OCI-LY3 (cell line): Measurements from ENCODE around the gene NYAP1.
"Not testable (repeated sequence)": the region's sequence is repeated elsewhere in the genome, so short reads cannot be mapped to it uniquely, and the experiment has no call there.

ENCODE experiments used
- H2AFZ ChIP-seq: fragments of 200-600, 300-600 bp; shearing (Covaris generic); 2 replicates; pipeline ENCODE4 v1.6.0; 2014; ENCODE audit warnings: antibody characterized with exemption, low read depth, low read length
- H3K27ac ChIP-seq: fragments of 200-600, 300-600 bp; sonication (generic); 2 replicates; pipeline ENCODE4 v1.5.1; 2014; ENCODE audit warnings: mild to moderate bottlenecking, low read length, moderate library complexity, mixed read lengths
- H3K27me3 ChIP-seq: fragments of 200-600, 300-600 bp; sonication (generic); 2 replicates; pipeline ENCODE4 v1.6.1; 2014; ENCODE audit warnings: low read depth, low read length, mixed read lengths
- H3K36me3 ChIP-seq: fragments of 200-600, 300-600 bp; sonication (generic); replicated peaks from 2 replicates; pipeline ENCODE3; 2014; ENCODE audit warnings: low read depth, low read length, mixed read lengths
- H3K4me1 ChIP-seq: fragments of 300-600, 200-600 bp; sonication (generic); 2 replicates; pipeline ENCODE4 v1.6.1; 2014; ENCODE audit warnings: low read length, mixed read lengths
- H3K4me2 ChIP-seq: fragments of 200-600, 300-600 bp; sonication (generic); 2 replicates; pipeline ENCODE4 v1.6.1; 2014; ENCODE audit warnings: low read length, mixed read lengths
- H3K4me3 ChIP-seq: fragments of 300-600, 200-600 bp; sonication (generic); 2 replicates; pipeline ENCODE4 v1.5.1; 2014; ENCODE audit warnings: antibody characterized with exemption, mild to moderate bottlenecking, low read length, moderate library complexity
- H3K79me2 ChIP-seq: fragments of 300-600, 200-600 bp; shearing (Covaris generic); 2 replicates; pipeline ENCODE4 v1.6.1; 2014; ENCODE audit warnings: mild to moderate bottlenecking, low read length, mixed read lengths
- H3K9ac ChIP-seq: fragments of 300-600, 200-600 bp; shearing (Covaris generic); 2 replicates; pipeline ENCODE4 v1.6.0; 2014; ENCODE audit warnings: mild to moderate bottlenecking, low read length, moderate library complexity
- H3K9me3 ChIP-seq: fragments of 200-600, 300-600 bp; shearing (Covaris generic); 2 replicates; pipeline ENCODE4 v1.6.1; 2014; ENCODE audit warnings: low read length, mixed read lengths; ENCODE audit not compliant: insufficient read depth
- H4K20me1 ChIP-seq: fragments of 200-600, 300-600 bp; sonication (generic); 2 replicates; pipeline ENCODE4 v1.6.1; 2016; ENCODE audit warnings: low read length, mixed read lengths; ENCODE audit not compliant: insufficient read depth
- CTCF ChIP-seq: fragments of 200-600, 300-600 bp; sonication (generic); IDR thresholded peaks from 2 replicates; pipeline ENCODE4 v1.5.1; 2014; ENCODE audit warnings: antibody characterized with exemption, low read length, low read depth
- EZH2phosphoT487 ChIP-seq: fragments of 200-600 bp; shearing (Covaris generic); IDR thresholded peaks from 2 replicates; pipeline ENCODE4 v1.6.1; 2018; ENCODE audit warnings: antibody characterized with exemption, mixed run types, low read depth

NYAP1 gene

GRCh38 chr7:100446040-100446439, 37.7 kb upstream of the NYAP1 start:
- TF ChIP-seq CTCF (no peak), EZH2phosphoT487 (no peak)
- H3K36me3 ChIP-seq, result no peaks in the 10 kb centered on the region

GRCh38 chr7:100447363-100447762, 36.4 kb upstream of the NYAP1 start:
- not testable (repeated sequence) for H3K79me2 ChIP-seq, H2AFZ ChIP-seq, H3K9me3 ChIP-seq, H3K27ac ChIP-seq, H3K4me2 ChIP-seq, H3K9ac ChIP-seq, H3K27me3 ChIP-seq, H4K20me1 ChIP-seq, H3K36me3 ChIP-seq, H3K4me3 ChIP-seq
- H3K4me1 ChIP-seq, result peaks cover 11% of the 10 kb centered on the region

More at GRCh38 chr7:100446040-100446439, 37.7 kb upstream of the NYAP1 start:
- Histone ChIP-seq H3K79me2 (no peaks in the 10 kb centered on the region), H4K20me1 (no peaks in the 10 kb centered on the region), H2AFZ (no peak overlapping the region), H3K4me2 (no peak overlapping the region), H3K9me3 (no peaks in the 10 kb centered on the region), H3K27me3 (no peaks in the 10 kb centered on the region), H3K9ac (no peak overlapping the region), H3K4me1 (peaks cover 11% of the 10 kb centered on the region), H3K27ac (no peak overlapping the region), H3K4me3 (no peak overlapping the region)

GRCh38 chr7:100449190-100449795, 34.4 kb upstream of the NYAP1 start:
- H3K27me3 ChIP-seq, result no peaks in the 10 kb centered on the region
- no peak overlapping the region for H3K27ac ChIP-seq
- H3K79me2 ChIP-seq, result no peaks in the 10 kb centered on the region
- no peaks in the 10 kb centered on the region for H3K36me3 ChIP-seq
- H3K4me1 ChIP-seq, result peaks cover 11% of the 10 kb centered on the region
- H3K4me2 ChIP-seq, result no peak overlapping the region
- no peaks in the 10 kb centered on the region for H3K9me3 ChIP-seq
- no peak overlapping the region for H3K9ac ChIP-seq
- no peaks in the 10 kb centered on the region for H4K20me1 ChIP-seq
- TF ChIP-seq CTCF (no peak), EZH2phosphoT487 (no peak)
- H3K4me3 ChIP-seq, result no peak overlapping the region
- H2AFZ ChIP-seq, result no peak overlapping the region

- Histone ChIP-seq H3K36me3 (no peaks in the 10 kb centered on the region), H3K27me3 (no peaks in the 10 kb centered on the region), H3K27ac (no peak overlapping the region), H3K9ac (no peak overlapping the region), H3K79me2 (no peaks in the 10 kb centered on the region), H2AFZ (no peak overlapping the region), H3K4me1 (peaks cover 4% of the 10 kb centered on the region; the same call in 1 of the 2 replicates), H3K9me3 (no peaks in the 10 kb centered on the region), H3K4me3 (no peak overlapping the region), H3K4me2 (no peak overlapping the region), H4K20me1 (no peaks in the 10 kb centered on the region)
- TF ChIP-seq CTCF, result no peak
- TF ChIP-seq EZH2phosphoT487, result no peak
These were observed 31.2 kb upstream of the NYAP1 start for GRCh38 chr7:100452513-100452912.

GRCh38 chr7:100453854-100454253, 29.9 kb upstream of the NYAP1 start:
- not testable (repeated sequence) for H3K9ac ChIP-seq, H3K36me3 ChIP-seq

More at GRCh38 chr7:100453854-100454253, 29.9 kb upstream of the NYAP1 start:
- H3K27me3 ChIP-seq, H3K4me3 ChIP-seq, H3K4me2 ChIP-seq, H3K27ac ChIP-seq, H2AFZ ChIP-seq, H4K20me1 ChIP-seq, H3K9me3 ChIP-seq, H3K79me2 ChIP-seq, H3K4me1 ChIP-seq: not testable (repeated sequence)
